Measurements from ENCODE around the gene GPX8. TPM values are rescaled to one million over a fixed set of nuclear protein-coding genes. Genes with fewer than 3 reads are reported as not detected.

The GPX8 gene
- total and polyA plus RNA-seq, 9 donors: 14.4 to 58.8 (median 29.8) TPM

GRCh38 chr5:55171471-55171870 is 11.5 kb downstream of the GPX8 start:
- intact Hi-C loops (cut with DNase I): loop anchor here in 2 of 4 donors (10.0 kb wide), 1 partner anchor 63 kb away; the partner anchor contains the start of gene CCNO (in 2 of the 2)
- no peaks in the 10 kb centered on the region for H3K27me3 ChIP-seq

DNA sequence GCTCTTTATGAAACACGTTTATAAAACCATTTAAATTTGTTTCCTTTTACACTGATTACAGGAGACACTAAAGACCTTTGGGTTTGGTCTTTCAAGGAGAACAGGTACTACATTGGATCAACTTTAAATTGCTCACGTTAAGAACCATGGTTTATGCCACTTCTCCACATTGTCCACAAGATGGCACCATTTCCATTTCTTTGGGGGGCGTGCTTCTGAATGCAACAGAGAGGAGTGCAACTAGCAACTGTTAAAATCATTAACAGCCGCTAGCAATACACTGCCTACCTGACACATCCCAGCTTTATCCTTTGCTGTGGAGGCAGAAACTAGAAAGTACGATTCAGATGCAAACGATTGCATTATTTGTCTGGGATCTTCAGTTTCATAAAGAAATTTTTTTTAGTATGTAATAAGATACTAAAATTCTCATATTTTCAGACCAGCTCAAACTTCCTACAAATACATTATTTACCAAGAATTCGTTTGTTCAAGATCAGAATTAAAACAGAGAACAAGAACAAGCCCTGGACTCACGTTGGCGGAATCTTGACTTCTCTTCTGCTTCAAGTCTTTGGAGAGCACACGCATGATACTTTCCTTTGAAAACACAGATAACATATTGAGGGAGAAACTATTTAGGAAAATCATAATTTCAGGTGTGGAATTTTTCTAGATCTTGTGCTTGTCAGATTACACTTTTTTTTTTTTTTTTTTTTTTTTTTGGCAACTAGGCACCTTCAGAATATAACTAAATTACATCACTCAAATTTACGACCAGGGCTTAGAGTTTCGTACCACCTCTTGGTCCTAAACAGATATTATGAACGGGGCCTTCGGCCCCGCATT is 12.3 kb downstream of the GPX8 start:
- Histone ChIP-seq H3K4me3 (peak overlapping the region; percentile 42), H3K36me3 (no peaks in the 10 kb centered on the region), H3K4me1 (ENCODE audit: insufficient read depth) (peaks cover 4% of the 10 kb centered on the region), H3K27me3 (no peaks in the 10 kb centered on the region), H3K27ac (no peak overlapping the region), H3K9me3 (no peaks in the 10 kb centered on the region)
- DNase-seq: peak in 3 of 5 donors; percentile 24 to 53 (median 25)
- TF ChIP-seq POLR2A (IDR thresholded peaks at IDR 0.05): no peak
- TF ChIP-seq, protein P1, sequence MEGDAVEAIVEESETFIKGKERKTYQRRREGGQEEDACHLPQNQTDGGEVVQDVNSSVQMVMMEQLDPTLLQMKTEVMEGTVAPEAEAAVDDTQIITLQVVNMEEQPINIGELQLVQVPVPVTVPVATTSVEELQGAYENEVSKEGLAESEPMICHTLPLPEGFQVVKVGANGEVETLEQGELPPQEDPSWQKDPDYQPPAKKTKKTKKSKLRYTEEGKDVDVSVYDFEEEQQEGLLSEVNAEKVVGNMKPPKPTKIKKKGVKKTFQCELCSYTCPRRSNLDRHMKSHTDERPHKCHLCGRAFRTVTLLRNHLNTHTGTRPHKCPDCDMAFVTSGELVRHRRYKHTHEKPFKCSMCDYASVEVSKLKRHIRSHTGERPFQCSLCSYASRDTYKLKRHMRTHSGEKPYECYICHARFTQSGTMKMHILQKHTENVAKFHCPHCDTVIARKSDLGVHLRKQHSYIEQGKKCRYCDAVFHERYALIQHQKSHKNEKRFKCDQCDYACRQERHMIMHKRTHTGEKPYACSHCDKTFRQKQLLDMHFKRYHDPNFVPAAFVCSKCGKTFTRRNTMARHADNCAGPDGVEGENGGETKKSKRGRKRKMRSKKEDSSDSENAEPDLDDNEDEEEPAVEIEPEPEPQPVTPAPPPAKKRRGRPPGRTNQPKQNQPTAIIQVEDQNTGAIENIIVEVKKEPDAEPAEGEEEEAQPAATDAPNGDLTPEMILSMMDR (IDR thresholded peaks at IDR 0.05): peak; percentile 43 to 69 (median 60)
- TF ChIP-seq EP300 (IDR thresholded peaks at IDR 0.05): no peak
- intact Hi-C loops (cut with DNase I): loop anchor here in 2 of 4 donors (10.0 kb wide), 1 partner anchor 63 kb away; the partner anchor contains the start of gene CCNO (in 2 of the 2)
- 5 to 6% (median 5%) methylated on average over 15 of the region's 15 CpGs for WGBS, 3 donors

More at GRCh38 chr5:55171471-55171870, 11.5 kb downstream of the GPX8 start:
- Histone ChIP-seq H3K4me3 (no peak overlapping the region), H3K4me1 (ENCODE audit: insufficient read depth) (peaks cover 4% of the 10 kb centered on the region), H3K27ac (no peak overlapping the region), H3K36me3 (no peaks in the 10 kb centered on the region), H3K9me3 (no peaks in the 10 kb centered on the region)
- TF ChIP-seq, protein P1 (IDR thresholded peaks at IDR 0.05): no peak
- no peak for TF ChIP-seq POLR2A (IDR thresholded peaks at IDR 0.05)
- no peak for TF ChIP-seq EP300 (IDR thresholded peaks at IDR 0.05)
- WGBS, 3 donors: 21 to 48% (median 23%) methylated on average over 2 of the region's 2 CpGs
- DNase-seq: no peak

DNA sequence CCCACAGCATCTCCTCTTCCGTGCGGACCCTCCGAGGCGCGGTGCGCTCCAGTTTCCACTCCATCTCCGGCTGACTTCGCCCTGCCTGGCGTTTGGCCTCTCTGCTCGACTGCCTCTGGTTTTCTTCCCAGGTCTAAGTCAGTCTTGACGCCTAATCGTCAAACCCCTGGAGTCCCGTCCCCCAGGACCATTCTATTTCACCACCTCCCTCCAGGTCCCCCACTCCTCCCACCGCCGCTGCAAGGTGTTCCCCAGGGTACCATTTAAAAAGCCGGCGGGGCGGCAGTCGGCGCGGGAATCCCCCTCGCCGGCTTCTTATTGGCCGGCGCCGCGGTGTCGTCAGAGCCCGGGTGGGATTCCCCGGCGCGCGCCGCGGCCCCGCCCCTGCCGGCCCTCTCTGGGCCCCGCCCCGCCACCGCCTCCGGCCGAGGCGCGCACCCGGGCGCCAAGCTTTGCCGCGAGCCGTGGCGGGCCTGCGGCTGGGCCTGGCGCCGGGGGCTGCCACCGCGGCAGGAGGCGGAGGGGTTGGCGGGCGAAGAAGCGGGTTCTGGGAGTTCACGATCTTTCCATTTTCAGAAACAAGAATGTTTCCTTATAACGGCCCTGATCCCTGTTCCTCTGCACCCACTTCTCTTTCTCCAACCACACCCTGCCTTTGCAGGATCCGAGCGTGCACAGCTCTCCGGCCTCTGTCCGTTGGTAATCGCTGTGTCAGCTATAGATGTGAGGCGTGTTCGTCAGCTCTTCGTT is 13.1 kb downstream of the GPX8 start, which contains the start of gene CDC20B:
Gene CDC20B, minus strand, starts transcription at position 241 of the 750 bp plus-strand sequence. Its CDS starts 177 bp downstream, at position 64.
- 1% methylated on average over 50 to 69 of the region's 69 CpGs for WGBS, 3 donors
- no peaks in the 10 kb centered on the region for H3K36me3 ChIP-seq
- H3K4me3 ChIP-seq: peak within 1 kb of the TSS; percentile 42
- intact Hi-C loops (cut with DNase I): loop anchor here in 2 of 4 donors (10.0 kb wide), 1 partner anchor 62 kb away; the partner anchor contains the start of gene CCNO (in 2 of the 2)
- no peak within 1 kb of the TSS for H3K27ac ChIP-seq
- TF ChIP-seq POLR2A (IDR thresholded peaks at IDR 0.05) (no peak), EP300 (IDR thresholded peaks at IDR 0.05) (no peak)
- TF ChIP-seq, protein P1 (IDR thresholded peaks at IDR 0.05): no peak
- peak; percentile 41 to 81 (median 71) for DNase-seq
- no peaks in the 10 kb centered on the region for H3K9me3 ChIP-seq
- H3K27me3 ChIP-seq: no peaks in the 10 kb centered on the region
- H3K4me1 ChIP-seq (ENCODE audit: insufficient read depth): peaks cover 4% of the 10 kb centered on the region

DNA sequence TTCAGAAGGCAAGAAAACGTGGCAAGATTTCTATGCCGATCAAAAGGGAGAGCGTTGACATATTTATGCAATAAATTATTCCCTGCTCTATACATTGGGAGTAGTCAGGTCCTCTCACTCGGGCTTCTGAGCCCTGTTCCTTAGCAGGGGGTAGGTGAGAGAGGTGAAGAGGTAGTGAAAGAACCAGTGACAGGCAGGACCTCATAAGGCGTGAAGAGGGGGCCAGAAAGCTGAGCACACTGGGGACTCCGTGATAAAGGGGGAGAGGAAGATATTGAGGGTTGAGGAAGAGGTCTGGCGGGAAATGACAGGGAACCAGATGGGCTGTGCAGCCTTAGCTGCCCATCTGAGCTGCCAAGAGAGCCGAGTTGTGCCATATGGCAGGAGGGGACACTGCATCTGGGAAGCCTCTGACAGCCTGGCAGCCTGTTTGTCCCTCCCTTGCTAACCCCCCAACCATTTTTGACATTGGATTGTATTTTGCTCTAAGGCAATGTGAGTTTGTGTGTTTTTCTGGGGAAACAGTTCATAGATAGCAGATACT is 13.8 kb downstream of the GPX8 start:
- DNase-seq: no peak
- Histone ChIP-seq H3K9me3 (no peaks in the 10 kb centered on the region), H3K27ac (no peak overlapping the region), H3K4me1 (ENCODE audit: insufficient read depth) (peaks cover 4% of the 10 kb centered on the region), H3K36me3 (no peaks in the 10 kb centered on the region), H3K27me3 (no peaks in the 10 kb centered on the region), H3K4me3 (peak overlapping the region; percentile 42)
- 9 to 14% (median 13%) methylated on average over 8 of the region's 8 CpGs for WGBS, 3 donors
- intact Hi-C loops (cut with DNase I): loop anchor here in 2 of 4 donors (10.0 kb wide), 1 partner anchor 61 kb away; the partner anchor contains the start of gene CCNO (in 2 of the 2)
- TF ChIP-seq EP300 (IDR thresholded peaks at IDR 0.05) (no peak), POLR2A (IDR thresholded peaks at IDR 0.05) (no peak)
- TF ChIP-seq, protein P1 (IDR thresholded peaks at IDR 0.05): no peak
